ENCODE measurements around the gene MARK3. TPM values are rescaled to one million over a fixed set of nuclear protein-coding genes. Genes with fewer than 3 reads are reported as not detected.

The MARK3 gene
- total and polyA plus RNA-seq, 2 of the 4 experiments (the other 2 are of a cell fraction): 78.5 to 80.5 TPM

GRCh38 chr14:103393070-103393469 lies 7.9 kb downstream of the MARK3 start:
- no peaks in the 10 kb centered on the region for H3K27me3 ChIP-seq (ENCODE audit: control insufficient read depth, insufficient read depth, low read length)
- H3K14ac ChIP-seq (replicated peaks; ENCODE audit: low read depth, low read length): no peak overlapping the region
- no peak for TF ChIP-seq FOS (IDR thresholded peaks at IDR 0.05; ENCODE audit: low read depth, low read length)
- no peak for TF ChIP-seq SMC3 (IDR thresholded peaks at IDR 0.05; ENCODE audit: low read depth, low read length)
- TF ChIP-seq CTCF (conservative IDR thresholded peaks at IDR 0.05; ENCODE audit: low read depth, low read length): no peak
- TF ChIP-seq ELK1 (IDR thresholded peaks at IDR 0.05; ENCODE audit: borderline replicate concordance, low read depth, low read length): no peak
- TF ChIP-seq BHLHE40 (IDR thresholded peaks at IDR 0.05; ENCODE audit: low read depth, low read length): no peak
- TF ChIP-seq CHD1 (IDR thresholded peaks at IDR 0.05; ENCODE audit: low read depth, low read length): no peak
- no peak for TF ChIP-seq CEBPB (IDR thresholded peaks at IDR 0.05; ENCODE audit: low read depth, low read length)
- no peak for TF ChIP-seq RCOR1 (IDR thresholded peaks at IDR 0.05; ENCODE audit: insufficient replicate concordance, low read length)
- no peak for TF ChIP-seq MAFK (IDR thresholded peaks at IDR 0.05; ENCODE audit: low read depth, low read length)
- TF ChIP-seq RAD21 (IDR thresholded peaks at IDR 0.05; ENCODE audit: low read length): no peak
- TF ChIP-seq POLR2A (IDR thresholded peaks at IDR 0.05; ENCODE audit: low read depth, low read length): no peak
- no peak for TF ChIP-seq MAZ (IDR thresholded peaks at IDR 0.05; ENCODE audit: borderline replicate concordance, low read depth, low read length)
- no peak for TF ChIP-seq RFX5 (IDR thresholded peaks at IDR 0.05; ENCODE audit: low read depth, low read length)
- TF ChIP-seq NFE2L2 (IDR thresholded peaks at IDR 0.05; ENCODE audit: low read depth, low read length): no peak
- no peak for TF ChIP-seq MXI1 (IDR thresholded peaks at IDR 0.05; ENCODE audit: borderline replicate concordance, low read depth, low read length)
- H3K4me3 ChIP-seq (ENCODE audit: insufficient read depth, low read depth, low read length): no peak overlapping the region
- no peak overlapping the region for H4K5ac ChIP-seq (ENCODE audit: low read depth, low read length)
- no peak overlapping the region for H4K8ac ChIP-seq (ENCODE audit: low read depth in 2 of 2, low read length in 2 of 2)
- ChIA-PET CTCF (interaction anchor here (1.2 kb wide), 2 partner anchors 23 to 52 kb away, joined by 3 to 5 read pairs; no protein-coding TSS in a partner anchor), POLR2A (ENCODE audit: unreplicated experiment) (no interaction called here)
- H4K91ac ChIP-seq (ENCODE audit: insufficient read depth, low read depth, low read length): no peak overlapping the region
- H2BK5ac ChIP-seq (ENCODE audit: low read depth, low read length, poor library complexity, severe bottlenecking): no peak overlapping the region
- H3K9me3 ChIP-seq (ENCODE audit: control insufficient read depth, insufficient read depth, low read length): no peaks in the 10 kb centered on the region
- ATAC-seq (ENCODE audit: low read depth) (no peak), DNase-seq (no peak)
- H2BK120ac ChIP-seq (ENCODE audit: low read depth, low read length): no peak overlapping the region
- BruUV-seq (replicated peaks): no TSS peak
- no peaks in the 10 kb centered on the region for H3K36me3 ChIP-seq (ENCODE audit: control insufficient read depth, insufficient read depth, low read length)
- H3K4me2 ChIP-seq (ENCODE audit: low read depth, low read length): no peak overlapping the region
- H2AK5ac ChIP-seq (ENCODE audit: low read depth, low read length): no peak overlapping the region
- H2BK20ac ChIP-seq (ENCODE audit: low read depth, low read length): no peak overlapping the region
- no peak overlapping the region for H3K23ac ChIP-seq (ENCODE audit: low read depth, low read length)
- H3K27ac ChIP-seq (ENCODE audit: insufficient read depth, low read length): no peak overlapping the region
- no peak overlapping the region for H2AFZ ChIP-seq (replicated peaks; ENCODE audit: low read length, poor library complexity)
- H3K18ac ChIP-seq (ENCODE audit: low read depth, low read length): no peak overlapping the region
- no peak overlapping the region for H3K4ac ChIP-seq (ENCODE audit: low read depth, low read length)
- intact Hi-C loops (cut with micrococcal nuclease): no loop called here
- whole genome bisulfite sequencing, 2 experiments (ENCODE audit: extremely low coverage in 2 of 2, insufficient read length in 1 of 2): 86% methylated on average over 4 of the region's 6 CpGs; no CpG with 5 or more reads in 1 of the 2 experiments
- no peak overlapping the region for H2AK9ac ChIP-seq (replicated peaks; ENCODE audit: low read depth, low read length, poor library complexity)
- H2BK15ac ChIP-seq (ENCODE audit: low read depth, low read length): no peak overlapping the region
- H3K79me1 ChIP-seq (ENCODE audit: low read depth in 1 of 2, low read length in 2 of 2): peaks cover 0 to 36% of the 10 kb centered on the region in 2 experiments; a peak in 2 of 4 replicates
- H3K9me1 ChIP-seq (ENCODE audit: insufficient read depth, low read length): peaks cover 15% of the 10 kb centered on the region
- H3K9ac ChIP-seq (ENCODE audit: low read depth, low read length): no peak overlapping the region
- H3K56ac ChIP-seq (ENCODE audit: extremely low read depth, insufficient read depth, low read length): no peak overlapping the region
- dilution Hi-C loops (cut with HindIII; ENCODE audit: low sequenced_read_pairs, unreplicated experiment): no loop called here
- peaks cover 17% of the 10 kb centered on the region for H3K4me1 ChIP-seq (ENCODE audit: control insufficient read depth, insufficient read depth, low read length)
- in situ Hi-C loops (cut with MboI; ENCODE audit: low sequenced_read_pairs): no loop called here
- peaks cover 93% of the 10 kb centered on the region for H4K20me1 ChIP-seq (ENCODE audit: insufficient read depth, low read length)

Measured in IMR-90 (cell line).